Small intestine (tissue), 16 donors: ENCODE results near the gene KLHL20. TPM values are rescaled to one million over a fixed set of nuclear protein-coding genes. Genes with fewer than 3 reads are reported as not detected.
"Not testable (repeated sequence)": the region's sequence is repeated elsewhere in the genome, so short reads cannot be mapped to it uniquely, and the experiment has no call there.

Experiments used
- DNase-seq, 2 donors: peaks; one replicate each; pipeline versions ENCODE4 v3.0.0 to v3.0.0-alpha.2; 2013
- FAIRE-seq: peaks from 2 replicates; lab custom pipeline; 2012; peaks lifted over from hg19 to GRCh38; lab: Jason Lieb, UNC
- H3K27ac ChIP-seq, 3 donors: one replicate each; pipeline ENCODE4 v1.5.1; 2013; ENCODE audit warnings: low read length in 2 of 3, mild to moderate bottlenecking in 2 of 3, control low read depth in 1 of 3, inconsistent platforms in 1 of 3, low read depth in 1 of 3, moderate library complexity in 1 of 3
- H3K27me3 ChIP-seq, 3 donors: one replicate each; pipeline ENCODE4 v1.6.1; 2013; ENCODE audit warnings: low read length in 3 of 3, inconsistent platforms in 1 of 3; ENCODE audit not compliant: control insufficient read depth in 3 of 3, insufficient read depth in 3 of 3
- H3K36me3 ChIP-seq, 3 donors: one replicate each; pipeline ENCODE4 v1.6.1; 2013; ENCODE audit warnings: low read length in 3 of 3, inconsistent platforms in 1 of 3, low read depth in 1 of 3, mild to moderate bottlenecking in 1 of 3, moderate library complexity in 1 of 3; ENCODE audit not compliant: control insufficient read depth in 3 of 3, insufficient read depth in 2 of 3
- H3K4me1 ChIP-seq, 3 donors: one replicate each; pipeline ENCODE4 v1.6.1; 2013; ENCODE audit warnings: low read length in 2 of 3, inconsistent platforms in 1 of 3, low read depth in 1 of 3, mild to moderate bottlenecking in 1 of 3, moderate library complexity in 1 of 3; ENCODE audit not compliant: control insufficient read depth in 3 of 3, insufficient read depth in 2 of 3
- H3K4me3 ChIP-seq, 3 donors: one replicate each; pipeline ENCODE4 v1.5.1; 2013; ENCODE audit warnings: low read length in 3 of 3, control low read depth in 1 of 3, inconsistent platforms in 1 of 3, low read depth in 1 of 3, mild to moderate bottlenecking in 1 of 3, moderate library complexity in 1 of 3
- H3K9me3 ChIP-seq, 2 donors: one replicate each; pipeline ENCODE4 v1.6.1; 2013; ENCODE audit warnings: low read depth in 1 of 2, low read length in 1 of 2; ENCODE audit not compliant: control insufficient read depth in 2 of 2, insufficient read depth in 1 of 2
- WGBS, 3 donors: extraction: QIAGEN DNeasy Blood & Tissue Kit; methylation state at CpG; one replicate each; pipeline ENCODE4 v1.1.7; 2013; 5-methylcytosine and 5-hydroxymethylcytosine counted together
- long read RNA-seq, 10 donors: transcript quantifications; one replicate each; lab custom pipeline, GENCODE V29; 2026
- polyA plus RNA-seq, 4 donors: library from polyadenylated mRNA; stranded (reverse) in 3 of 4; unstranded in 1 of 4; fragments of 200-250 nt in 3 of 4; fragments of 120-200 nt in 1 of 4; gene quantifications; one replicate each; pipeline versions ENCODE4 v1.2.1 to v1.2.3, GENCODE V29; 2013
- donor health status: healthy with polysubstance abuse.
- donor health status: control.
- donor health status: control.
- donor health status: Bipolar disorder and iron deficiency.
- donor health status: healthy.

Gene KLHL20
- polyA plus RNA-seq, result 10 to 100 TPM in 1 of 4 donors, 1 to 10 TPM in 3; 6.9 to 14.3 (median 8.6) TPM
- long read RNA-seq, donor 1, result 0 reads
- long read RNA-seq, donor 2, result 0 reads
- long read RNA-seq, donor 3, partial matches to known transcripts, result 0 of 2 reads
- long read RNA-seq, donor 3, other reads (novel, unspliced or antisense), result 0 of 2 reads
- long read RNA-seq, donor 4, result 0 reads
- long read RNA-seq, donor 5, partial matches to known transcripts, result 0 of 1 reads
- long read RNA-seq, donor 5, other reads (novel, unspliced or antisense), result 0 of 1 reads
- long read RNA-seq, donor 6, partial matches to known transcripts, result 275 of 1,171 reads
- long read RNA-seq, donor 6, other reads (novel, unspliced or antisense), result 896 of 1,171 reads
- long read RNA-seq, donor 7, result 0 reads
- long read RNA-seq, donor 8, partial matches to known transcripts, result 0 of 1 reads
- long read RNA-seq, donor 8, other reads (novel, unspliced or antisense), result 0 of 1 reads
- long read RNA-seq, donor 9, partial matches to known transcripts, result 0 of 1 reads
- long read RNA-seq, donor 9, other reads (novel, unspliced or antisense), result 0 of 1 reads
- long read RNA-seq, donor 10, partial matches to known transcripts, result 0 of 4 reads
- long read RNA-seq, donor 10, other reads (novel, unspliced or antisense), result 0 of 4 reads

- peaks cover 0 to 13% (median 6%) of the 10 kb centered on the region in 3 donors for H3K27me3 ChIP-seq
- no peaks in the 10 kb centered on the region for H3K9me3 ChIP-seq
- H3K36me3 ChIP-seq, result peaks cover 0 to 8% (median 0%) of the 10 kb centered on the region in 3 donors
- H3K27ac ChIP-seq, result peak within 1 kb of the TSS; percentile 85 to 95 (median 90)
- peak within 1 kb of the TSS; percentile 62 to 82 (median 74) for H3K4me3 ChIP-seq
- peaks cover 0 to 6% (median 0%) of the 10 kb centered on the region in 3 donors for H3K4me1 ChIP-seq
- DNase-seq (peak; percentile 93), FAIRE-seq (no peak)
- WGBS, 3 donors, result 0 to 1% (median 1%) methylated on average over 43 of the region's 43 CpGs
Observed at GRCh38 chr1:173714759-173715537, at the start of gene KLHL20. KLHL20 (plus strand) TSS chr1:173714981; CDS start chr1:173716044, 1,063 bp downstream.

GRCh38 chr1:173666646-173667045 is 48.1 kb upstream of the KLHL20 start:
- Histone ChIP-seq H3K4me3 (no peak overlapping the region), H3K27ac (no peak overlapping the region), H3K9me3 (no peaks in the 10 kb centered on the region), H3K27me3 (peaks cover 5 to 12% (median 6%) of the 10 kb centered on the region in 3 donors), H3K36me3 (no peaks in the 10 kb centered on the region), H3K4me1 (peaks cover 0 to 3% (median 2%) of the 10 kb centered on the region in 3 donors)
- DNase-seq (no peak), FAIRE-seq (no peak)
- WGBS, 3 donors, result 85 to 89% (median 85%) methylated on average over 3 of the region's 3 CpGs

- peaks cover 0 to 3% (median 2%) of the 10 kb centered on the region in 3 donors for H3K4me1 ChIP-seq
- DNase-seq (peak in 1 of 2 donors; percentile 44), FAIRE-seq (no peak)
- WGBS, 3 donors, result 3 to 10% (median 8%) methylated on average over 33 of the region's 33 CpGs
- no peaks in the 10 kb centered on the region for H3K9me3 ChIP-seq
- H3K36me3 ChIP-seq, result no peaks in the 10 kb centered on the region
- H3K4me3 ChIP-seq, result peak within 1 kb of the TSS in 1 of 3 donors; percentile 34
- H3K27me3 ChIP-seq, result peaks cover 5 to 12% (median 6%) of the 10 kb centered on the region in 3 donors
- H3K27ac ChIP-seq, result no peak within 1 kb of the TSS
Observed at GRCh38 chr1:173669491-173669941, 45.3 kb upstream of the KLHL20 start, which contains the start of gene ANKRD45. ANKRD45 (minus strand) TSS chr1:173669851; CDS start chr1:173659418, 10,433 bp downstream.

- not testable (repeated sequence) for H3K9me3 ChIP-seq, FAIRE-seq, H3K36me3 ChIP-seq, DNase-seq, H3K27ac ChIP-seq, H3K27me3 ChIP-seq, H3K4me1 ChIP-seq, H3K4me3 ChIP-seq
- 55 to 81% (median 69%) methylated on average over 2 of the region's 2 CpGs for WGBS, 3 donors
Observed at GRCh38 chr1:173674496-173674895, 40.3 kb upstream of the KLHL20 start.

GRCh38 chr1:173680152-173680551 is 34.6 kb upstream of the KLHL20 start:
- not testable (repeated sequence) for H3K36me3 ChIP-seq, H3K4me3 ChIP-seq, H3K4me1 ChIP-seq, FAIRE-seq, H3K27ac ChIP-seq, H3K27me3 ChIP-seq, H3K9me3 ChIP-seq, DNase-seq
- WGBS, 3 donors, result 79 to 85% (median 85%) methylated on average over 5 of the region's 5 CpGs

- Histone ChIP-seq H3K27me3 (no peaks in the 10 kb centered on the region), H3K27ac (no peak overlapping the region), H3K9me3 (no peaks in the 10 kb centered on the region), H3K4me1 (no peaks in the 10 kb centered on the region), H3K36me3 (no peaks in the 10 kb centered on the region), H3K4me3 (no peak overlapping the region)
- DNase-seq (no peak), FAIRE-seq (no peak)
Observed at GRCh38 chr1:173682184-173682583, 32.6 kb upstream of the KLHL20 start.

GRCh38 chr1:173683838-173684237 is 30.9 kb upstream of the KLHL20 start:
- WGBS, 3 donors, result 51 to 79% (median 66%) methylated on average over 4 of the region's 4 CpGs
- not testable (repeated sequence) for H3K27me3 ChIP-seq, H3K4me1 ChIP-seq, FAIRE-seq, H3K27ac ChIP-seq, H3K9me3 ChIP-seq, H3K4me3 ChIP-seq, H3K36me3 ChIP-seq
- peak in 1 of 2 donors; percentile 32 for DNase-seq

- not testable (repeated sequence) for DNase-seq, H3K27ac ChIP-seq, H3K9me3 ChIP-seq, H3K4me3 ChIP-seq, H3K36me3 ChIP-seq, H3K4me1 ChIP-seq, FAIRE-seq, H3K27me3 ChIP-seq
- 72 to 94% (median 84%) methylated on average over 3 of the region's 3 CpGs for WGBS, 3 donors
Observed at GRCh38 chr1:173685121-173685520, 29.7 kb upstream of the KLHL20 start.
